A549 (cell line): Measurements from ENCODE around the gene ZNF618. TPM values are rescaled to one million over a fixed set of nuclear protein-coding genes. Genes with fewer than 3 reads are reported as not detected.

Source experiments
- ATAC-seq, 2 experiments: fragments of 200-7000 bp in 1 of 2; fragments of >200 bp in 1 of 2; cut with Nextera tagmentation in 1 of 2; cut with Tn5 transposase in 1 of 2; 3 replicates each; pipeline versions ENCODE4 v1.8.0 to v1.9.1; 2018 to 2020; ENCODE audit warnings: mild to moderate bottlenecking in 1 of 2, moderate library complexity in 1 of 2
- CTCF ChIA-PET: fragments of 300-600 bp; sonication (Branson Sonifier 250); formaldehyde crosslinking; extraction: SDS; loops from one replicate; lab custom pipeline; 2021; ENCODE audit warnings: antibody characterized with exemption, inconsistent platforms; lab: Yijun Ruan, JAX
- POLR2A ChIA-PET: fragments of 350-600 bp; formaldehyde crosslinking; extraction: SDS; loops from one replicate; lab custom pipeline; 2021; ENCODE audit warnings: antibody characterized with exemption, inconsistent platforms; lab: Yijun Ruan, JAX
- DNase-seq, 2 experiments: peaks; one replicate each; pipeline versions ENCODE4 v3.0.0 to v3.0.0-alpha.2; 2011 to 2016; ENCODE audit warnings: low read depth in 1 of 2, low spot score in 1 of 2
- FAIRE-seq: peaks from 2 replicates; lab custom pipeline; 2011; peaks lifted over from hg19 to GRCh38; lab: Jason Lieb, UNC
- H3K27ac ChIP-seq, 2 experiments: fragments of >200 bp; sonication (Bioruptor Twin); formaldehyde crosslinking; 3 replicates each; pipeline ENCODE4 v1.5.1; 2016 to 2017
- H3K4me1 ChIP-seq: fragments of >200 bp; sonication (Bioruptor Twin); formaldehyde crosslinking; 3 replicates; pipeline ENCODE4 v1.6.1; 2016
- H3K4me2 ChIP-seq: fragments of >200 bp; sonication (Bioruptor Twin); formaldehyde crosslinking; 3 replicates; pipeline ENCODE4 v1.6.1; 2016
- H3K4me3 ChIP-seq: fragments of >200 bp; sonication (Bioruptor Twin); formaldehyde crosslinking; 3 replicates; pipeline ENCODE4 v1.5.1; 2016
- H3K9me3 ChIP-seq: fragments of >200 bp; sonication (Bioruptor Twin); formaldehyde crosslinking; 3 replicates; pipeline ENCODE4 v1.6.1; 2016
- BCL3 ChIP-seq: fragments of >200 bp; sonication (Bioruptor Twin); formaldehyde crosslinking; IDR thresholded peaks from 3 replicates; pipeline ENCODE4 v1.6.1; 2016
- CBX8 ChIP-seq: fragments of 200-600 bp; sonication (generic); IDR thresholded peaks from 2 replicates; pipeline ENCODE4 v1.6.1; 2016
- CEBPB ChIP-seq, 2 experiments: fragments of >200 bp in 1 of 2; sonication (Bioruptor Twin) in 1 of 2; formaldehyde crosslinking in 1 of 2; IDR thresholded peaks; 2 replicates each; pipeline ENCODE4 v1.6.1; 2012 to 2016
- CTCF ChIP-seq: fragments of >200 bp; sonication (Bioruptor Twin); formaldehyde crosslinking; IDR thresholded peaks from 3 replicates; pipeline ENCODE4 v1.5.1; 2016
- EHMT2 ChIP-seq: fragments of 200-600 bp; sonication (generic); IDR thresholded peaks from 2 replicates; pipeline ENCODE4 v1.6.1; 2016; ENCODE audit warnings: antibody characterized with exemption, low read depth, mild to moderate bottlenecking, moderate library complexity
- ELK1 ChIP-seq: fragments of 150-350 bp; IDR thresholded peaks from 2 replicates; pipeline ENCODE4 v1.6.1; 2014; ENCODE audit warnings: low read depth, mild to moderate bottlenecking, low read length
- HDAC2 ChIP-seq: fragments of 200-600 bp; sonication (generic); IDR thresholded peaks from 2 replicates; pipeline ENCODE4 v1.6.1; 2016
- HOXA7 ChIP-seq: fragments of 250-450 bp; sonication (Bioruptor Pico); IDR thresholded peaks from 2 replicates; pipeline ENCODE4 v1.5.0; 2020; ENCODE audit warnings: mild to moderate bottlenecking, moderate library complexity
- HOXB5 ChIP-seq: fragments of 250-450 bp; sonication (Bioruptor Pico); IDR thresholded peaks from 2 replicates; pipeline ENCODE4 v1.5.0; 2020; ENCODE audit warnings: mild to moderate bottlenecking, moderate library complexity
- MYC ChIP-seq: IDR thresholded peaks from 2 replicates; pipeline ENCODE4 v1.6.1; 2012; ENCODE audit warnings: mild to moderate bottlenecking, inconsistent platforms, low read length, improper control_type of control experiment, borderline replicate concordance
- NFE2L2 ChIP-seq: fragments of 150-350 bp; conservative IDR thresholded peaks from 2 replicates; pipeline ENCODE4 v1.6.1; 2014; ENCODE audit warnings: low read length
- PBX3 ChIP-seq: IDR thresholded peaks from 2 replicates; pipeline ENCODE4 v1.6.1; 2012
- RAD21 ChIP-seq, 2 experiments: fragments of >200 bp in 1 of 2; sonication (Bioruptor Twin) in 1 of 2; formaldehyde crosslinking in 1 of 2; IDR thresholded peaks in 1 of 2; conservative IDR thresholded peaks in 1 of 2; 2 replicates in 1 of 2; 3 replicates in 1 of 2; pipeline ENCODE4 v1.6.1; 2012 to 2018; ENCODE audit warnings: inconsistent platforms in 1 of 2
- RARB ChIP-seq: fragments of 250-450 bp; sonication (Bioruptor Pico); IDR thresholded peaks from 2 replicates; pipeline ENCODE4 v1.8.0; 2021; ENCODE audit warnings: mild to moderate bottlenecking, moderate library complexity
- RFX5 ChIP-seq: fragments of 450-650 bp; IDR thresholded peaks from 2 replicates; pipeline ENCODE4 v1.7.1; 2014; ENCODE audit warnings: antibody characterized with exemption, mild to moderate bottlenecking, moderate library complexity
- SMC3 ChIP-seq: fragments of >200 bp; sonication (Bioruptor Twin); formaldehyde crosslinking; IDR thresholded peaks from 3 replicates; pipeline ENCODE4 v1.6.1; 2018; ENCODE audit warnings: inconsistent platforms
- ZC3H11A ChIP-seq: fragments of 450-650 bp; IDR thresholded peaks from 2 replicates; pipeline ENCODE4 v1.6.1; 2014; ENCODE audit warnings: antibody characterized with exemption, mild to moderate bottlenecking
- ZFP36 ChIP-seq: fragments of 450-650 bp; IDR thresholded peaks from 2 replicates; pipeline ENCODE4 v1.6.1; 2014; ENCODE audit warnings: borderline replicate concordance; ENCODE audit not compliant: partially characterized antibody
- ZNF302 ChIP-seq: fragments of 250-450 bp; sonication (Bioruptor Pico); IDR thresholded peaks from 2 replicates; pipeline ENCODE4 v1.9.0; 2021; ENCODE audit warnings: inconsistent platforms, mild to moderate bottlenecking, moderate library complexity
- ZSCAN20 ChIP-seq: fragments of 250-450 bp; sonication (Bioruptor Pico); IDR thresholded peaks from 2 replicates; pipeline ENCODE4 v1.8.0; 2022; ENCODE audit warnings: mild to moderate bottlenecking, moderate library complexity
- WGBS: methylation state at CpG from one replicate; pipeline ENCODE4 v1.1.6; 2017; ENCODE audit errors: missing lambda C conversion rate; 5-methylcytosine and 5-hydroxymethylcytosine counted together
- polyA plus RNA-seq, 4 experiments: library from polyadenylated mRNA; depleted of rRNA in 3 of 4; stranded (reverse); fragments of >200 nt; fragmentation: RNase III in 1 of 4; extraction: RNeasy Plus Mini Kit Qiagen cat#74134 plus additional on column Dnase treatment in 1 of 4; gene quantifications; 2 replicates in 3 of 4; 3 replicates in 1 of 4; pipeline ENCODE4 v1.2.3, GENCODE V29; 2011 to 2017

The ZNF618 gene
- polyA plus RNA-seq, 2 of the 4 experiments (the other 2 are of a cell fraction): 9.0 to 10.0 TPM

GRCh38 chr9:114031948-114032840 lies 156.1 kb downstream of the ZNF618 start:
- DNase-seq (no peak), ATAC-seq (no peak), FAIRE-seq (no peak)
- ChIA-PET CTCF (interaction anchor here (1.1 to 4.9 kb wide), 7 partner anchors 8 to 295 kb away, joined by 3 to 20 read pairs (median 4); no protein-coding TSS in a partner anchor), POLR2A (no interaction called here)
- Histone ChIP-seq H3K27ac (no peak overlapping the region), H3K4me2 (no peak overlapping the region), H3K4me3 (no peak overlapping the region), H3K9me3 (no peaks in the 10 kb centered on the region), H3K4me1 (no peaks in the 10 kb centered on the region)
- WGBS: 91% methylated on average over 19 of the region's 19 CpGs
- TF ChIP-seq EHMT2 (no peak), ELK1 (no peak), RAD21 (conservative IDR thresholded peaks at IDR 0.05 in 1 of 2, IDR thresholded peaks at IDR 0.05 in 1 of 2) (no peak), ZSCAN20 (CRISPR knock-in tag) (no peak), RARB (CRISPR knock-in tag) (no peak), ZC3H11A (no peak), PBX3 (no peak), HOXA7 (CRISPR knock-in tag) (no peak), RFX5 (no peak), MYC (no peak), BCL3 (no peak), HDAC2 (no peak), ZNF302 (CRISPR knock-in tag) (no peak), ZFP36 (no peak), HOXB5 (CRISPR knock-in tag) (no peak)

GRCh38 chr9:114033397-114034103 lies 157.4 kb downstream of the ZNF618 start:
- Histone ChIP-seq H3K4me1 (no peaks in the 10 kb centered on the region), H3K4me3 (no peak overlapping the region), H3K9me3 (no peaks in the 10 kb centered on the region), H3K4me2 (no peak overlapping the region), H3K27ac (no peak overlapping the region)
- ChIA-PET POLR2A (no interaction called here), CTCF (interaction anchor here (0.6 to 4.9 kb wide), 14 partner anchors 9 to 974 kb away, joined by 3 to 20 read pairs (median 4); no protein-coding TSS in a partner anchor)
- WGBS: 71% methylated on average over 10 of the region's 12 CpGs
- FAIRE-seq (no peak), ATAC-seq (peak in 1 of 2 experiments; percentile 73; a peak in 3 of 6 replicates), DNase-seq (peak in 1 of 2 experiments; percentile 13)
- TF ChIP-seq RAD21 (conservative IDR thresholded peaks at IDR 0.05 in 1 of 2, IDR thresholded peaks at IDR 0.05 in 1 of 2): peak; percentile 44 to 64; a peak in 3 of 5 replicates
- no peak for TF ChIP-seq CBX8
- no peak for TF ChIP-seq NFE2L2
- no peak for TF ChIP-seq CEBPB (IDR thresholded peaks at IDR 0.05)
- TF ChIP-seq CTCF: peak; percentile 33
- no peak for TF ChIP-seq SMC3
